ENCODE results near the gene HOXD1.

Gene HOXD1

DNA sequence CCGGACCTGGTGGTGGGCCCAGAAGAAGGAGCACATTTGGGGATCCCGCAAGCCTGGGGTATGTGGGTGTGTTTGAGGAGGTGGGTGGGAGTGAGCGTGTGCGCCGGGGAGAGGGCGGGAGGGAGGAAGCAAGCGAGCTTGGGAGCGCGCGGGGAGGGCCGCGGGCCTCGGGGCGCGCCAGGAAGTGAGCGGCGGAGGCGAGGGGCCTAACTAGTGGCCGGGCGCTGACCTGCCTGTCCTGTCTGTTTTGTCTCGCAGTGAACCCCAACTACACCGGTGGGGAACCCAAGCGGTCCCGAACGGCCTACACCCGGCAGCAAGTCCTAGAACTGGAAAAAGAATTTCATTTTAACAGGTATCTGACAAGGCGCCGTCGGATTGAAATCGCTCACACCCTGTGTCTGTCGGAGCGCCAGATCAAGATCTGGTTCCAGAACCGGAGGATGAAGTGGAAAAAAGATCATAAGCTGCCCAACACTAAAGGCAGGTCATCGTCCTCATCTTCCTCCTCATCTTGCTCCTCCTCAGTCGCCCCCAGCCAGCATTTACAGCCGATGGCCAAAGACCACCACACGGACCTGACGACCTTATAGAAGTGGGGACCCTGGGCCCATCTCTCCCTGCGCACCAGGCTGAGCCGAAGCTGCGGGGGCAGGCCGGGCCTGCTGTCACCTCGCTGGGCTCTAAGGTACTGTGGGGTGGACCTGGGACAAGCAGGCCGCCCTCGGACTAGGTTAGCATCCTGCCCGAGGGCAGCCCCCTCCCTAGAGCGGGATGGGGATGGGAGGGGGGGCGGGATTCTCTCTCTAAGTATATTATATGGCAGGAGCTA is 35.9 kb upstream of the HOXD1 start:
- DNase-seq: no peak
- peaks cover 4% of the 10 kb centered on the region for H3K27me3 ChIP-seq (ENCODE audit: insufficient read depth, low read length, poor library complexity)
- no peaks in the 10 kb centered on the region for H3K79me2 ChIP-seq (ENCODE audit: insufficient read depth, low read length)
- no peak overlapping the region for H3K9ac ChIP-seq (ENCODE audit: low read depth, low read length)
- no peak overlapping the region for H3K27ac ChIP-seq (ENCODE audit: low read length)
- H4K20me1 ChIP-seq (ENCODE audit: insufficient read depth, low read length): no peaks in the 10 kb centered on the region
- TF ChIP-seq, protein P1, sequence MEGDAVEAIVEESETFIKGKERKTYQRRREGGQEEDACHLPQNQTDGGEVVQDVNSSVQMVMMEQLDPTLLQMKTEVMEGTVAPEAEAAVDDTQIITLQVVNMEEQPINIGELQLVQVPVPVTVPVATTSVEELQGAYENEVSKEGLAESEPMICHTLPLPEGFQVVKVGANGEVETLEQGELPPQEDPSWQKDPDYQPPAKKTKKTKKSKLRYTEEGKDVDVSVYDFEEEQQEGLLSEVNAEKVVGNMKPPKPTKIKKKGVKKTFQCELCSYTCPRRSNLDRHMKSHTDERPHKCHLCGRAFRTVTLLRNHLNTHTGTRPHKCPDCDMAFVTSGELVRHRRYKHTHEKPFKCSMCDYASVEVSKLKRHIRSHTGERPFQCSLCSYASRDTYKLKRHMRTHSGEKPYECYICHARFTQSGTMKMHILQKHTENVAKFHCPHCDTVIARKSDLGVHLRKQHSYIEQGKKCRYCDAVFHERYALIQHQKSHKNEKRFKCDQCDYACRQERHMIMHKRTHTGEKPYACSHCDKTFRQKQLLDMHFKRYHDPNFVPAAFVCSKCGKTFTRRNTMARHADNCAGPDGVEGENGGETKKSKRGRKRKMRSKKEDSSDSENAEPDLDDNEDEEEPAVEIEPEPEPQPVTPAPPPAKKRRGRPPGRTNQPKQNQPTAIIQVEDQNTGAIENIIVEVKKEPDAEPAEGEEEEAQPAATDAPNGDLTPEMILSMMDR (IDR thresholded peaks at IDR 0.05; ENCODE audit: borderline replicate concordance, extremely low read depth, low read length, poor library complexity, severe bottlenecking): no peak
- no peak for TF ChIP-seq EZH2 (IDR thresholded peaks at IDR 0.05; ENCODE audit: borderline replicate concordance, low read depth, low read length, severe bottlenecking)
- H2AFZ ChIP-seq (ENCODE audit: low read depth, low read length): no peak overlapping the region
- no peak overlapping the region for H3K4me3 ChIP-seq (ENCODE audit: low read depth in 1 of 2, low read length in 2 of 2)
- no peaks in the 10 kb centered on the region for H3K36me3 ChIP-seq (ENCODE audit: insufficient read depth, low read length)
- no peaks in the 10 kb centered on the region for H3K4me1 ChIP-seq (ENCODE audit: insufficient read depth, low read length)
- no peaks in the 10 kb centered on the region for H3K9me3 ChIP-seq (ENCODE audit: insufficient read depth, low read length, severe bottlenecking)
- H3K4me2 ChIP-seq (ENCODE audit: insufficient read depth, low read length): no peak overlapping the region
- no peak for ATAC-seq (ENCODE audit: insufficient read depth, low read depth)

DNA sequence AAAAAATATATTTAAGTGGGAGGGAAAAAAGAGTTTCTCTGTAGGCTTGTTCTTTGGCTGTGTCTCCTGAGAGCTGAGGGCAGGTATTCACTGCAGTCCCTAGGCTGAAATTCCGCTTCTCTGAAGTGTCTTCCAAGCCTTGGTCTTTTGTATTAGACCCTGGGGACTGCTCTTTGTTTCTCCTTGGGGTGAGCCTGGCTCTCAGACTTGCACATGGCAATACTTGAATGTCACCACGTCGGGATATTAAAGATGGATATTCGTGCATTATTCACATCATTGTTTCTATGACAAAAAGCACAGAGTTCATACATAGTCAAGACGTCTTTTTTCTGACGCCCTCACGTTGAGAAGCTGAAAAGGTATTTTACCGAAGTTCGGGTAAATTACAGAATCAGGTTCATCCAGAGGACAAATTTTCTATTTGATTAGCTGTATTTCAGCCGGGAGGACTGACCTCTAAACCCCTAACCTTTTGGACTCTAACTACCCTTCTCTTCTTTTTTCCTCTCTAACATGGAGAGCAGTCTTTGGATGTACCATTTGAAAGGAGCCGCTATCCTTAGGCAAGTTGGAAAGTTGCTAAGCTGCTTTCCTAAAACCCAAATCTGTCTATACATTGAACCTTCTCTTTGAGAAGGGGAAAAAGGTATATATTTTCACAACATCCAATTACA is 33.8 kb upstream of the HOXD1 start:
- H3K27ac ChIP-seq (ENCODE audit: low read length): no peak overlapping the region
- H3K79me2 ChIP-seq (ENCODE audit: insufficient read depth, low read length): no peaks in the 10 kb centered on the region
- ATAC-seq (ENCODE audit: insufficient read depth, low read depth) (no peak), DNase-seq (no peak)
- TF ChIP-seq EZH2 (IDR thresholded peaks at IDR 0.05; ENCODE audit: borderline replicate concordance, low read depth, low read length, severe bottlenecking): no peak
- TF ChIP-seq, protein P1 (IDR thresholded peaks at IDR 0.05; ENCODE audit: borderline replicate concordance, extremely low read depth, low read length, poor library complexity, severe bottlenecking): no peak
- peaks cover 4% of the 10 kb centered on the region for H3K27me3 ChIP-seq (ENCODE audit: insufficient read depth, low read length, poor library complexity)
- H3K4me3 ChIP-seq (ENCODE audit: low read depth in 1 of 2, low read length in 2 of 2): no peak overlapping the region
- no peaks in the 10 kb centered on the region for H4K20me1 ChIP-seq (ENCODE audit: insufficient read depth, low read length)
- H3K36me3 ChIP-seq (ENCODE audit: insufficient read depth, low read length): no peaks in the 10 kb centered on the region
- H3K9ac ChIP-seq (ENCODE audit: low read depth, low read length): no peak overlapping the region
- no peaks in the 10 kb centered on the region for H3K9me3 ChIP-seq (ENCODE audit: insufficient read depth, low read length, severe bottlenecking)
- no peak overlapping the region for H2AFZ ChIP-seq (ENCODE audit: low read depth, low read length)
- no peak overlapping the region for H3K4me2 ChIP-seq (ENCODE audit: insufficient read depth, low read length)
- no peaks in the 10 kb centered on the region for H3K4me1 ChIP-seq (ENCODE audit: insufficient read depth, low read length)

DNA sequence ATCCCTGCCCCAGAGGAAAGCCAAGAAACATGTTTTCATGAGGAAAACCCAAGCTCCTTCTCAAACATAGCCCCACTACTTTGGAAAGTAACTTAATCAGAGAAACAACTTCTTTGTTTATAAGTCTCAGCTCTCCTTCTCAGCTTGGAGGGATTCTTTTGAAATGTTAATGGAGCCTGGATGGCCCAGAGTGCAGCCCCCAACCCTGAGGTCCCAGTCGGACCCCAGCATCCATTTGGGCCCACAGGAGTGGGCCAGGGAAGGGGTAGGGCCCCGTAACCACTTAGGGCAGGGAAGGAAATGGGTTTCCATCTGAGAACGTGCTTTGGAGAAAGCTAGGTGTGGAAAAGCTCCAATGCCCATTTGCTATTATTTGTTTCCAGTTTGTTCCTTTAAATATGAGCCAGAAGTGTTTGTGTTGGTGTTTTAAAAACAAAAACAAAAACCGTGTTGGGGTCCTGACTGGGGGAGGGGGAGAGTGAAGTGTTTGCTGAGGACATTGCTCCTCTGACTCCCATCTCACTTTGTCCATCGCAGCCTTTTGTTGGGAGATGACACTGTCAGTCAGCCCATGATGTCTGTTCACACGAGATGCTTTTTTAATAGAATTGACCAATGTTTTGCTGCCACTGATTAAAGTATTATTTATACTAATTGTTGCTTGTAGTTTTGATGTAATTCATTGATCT is 33.0 kb upstream of the HOXD1 start:
- no peaks in the 10 kb centered on the region for H3K4me1 ChIP-seq (ENCODE audit: insufficient read depth, low read length)
- H3K4me3 ChIP-seq (ENCODE audit: low read depth in 1 of 2, low read length in 2 of 2): no peak overlapping the region
- H2AFZ ChIP-seq (ENCODE audit: low read depth, low read length): no peak overlapping the region
- no peaks in the 10 kb centered on the region for H4K20me1 ChIP-seq (ENCODE audit: insufficient read depth, low read length)
- no peak for ATAC-seq (ENCODE audit: insufficient read depth, low read depth)
- no peak for DNase-seq
- H3K27me3 ChIP-seq (ENCODE audit: insufficient read depth, low read length, poor library complexity): peaks cover 4% of the 10 kb centered on the region
- H3K9me3 ChIP-seq (ENCODE audit: insufficient read depth, low read length, severe bottlenecking): no peaks in the 10 kb centered on the region
- no peaks in the 10 kb centered on the region for H3K79me2 ChIP-seq (ENCODE audit: insufficient read depth, low read length)
- no peaks in the 10 kb centered on the region for H3K36me3 ChIP-seq (ENCODE audit: insufficient read depth, low read length)
- no peak overlapping the region for H3K4me2 ChIP-seq (ENCODE audit: insufficient read depth, low read length)
- no peak overlapping the region for H3K9ac ChIP-seq (ENCODE audit: low read depth, low read length)
- no peak for TF ChIP-seq EZH2 (IDR thresholded peaks at IDR 0.05; ENCODE audit: borderline replicate concordance, low read depth, low read length, severe bottlenecking)
- TF ChIP-seq, protein P1 (IDR thresholded peaks at IDR 0.05; ENCODE audit: borderline replicate concordance, extremely low read depth, low read length, poor library complexity, severe bottlenecking): no peak
- H3K27ac ChIP-seq (ENCODE audit: low read length): no peak overlapping the region

Data from DND-41 (cell line).